Stimulated activated CD4-positive, alpha-beta T cell treated with anti-CD3 and anti-CD28 coated beads, Interleukin-2, amount 100 ng/mL, for 24 hours (primary cell): Measurements from ENCODE around the gene LRP1B.

Source experiments
- DNase-seq, 2 donors: peaks; one replicate each; pipeline ENCODE4 v3.0.0-alpha.2; 2020

Gene LRP1B

GRCh38 chr2:141557329-141558095 lies 573.3 kb downstream of the LRP1B start:
- DNase-seq: no peak

DNA sequence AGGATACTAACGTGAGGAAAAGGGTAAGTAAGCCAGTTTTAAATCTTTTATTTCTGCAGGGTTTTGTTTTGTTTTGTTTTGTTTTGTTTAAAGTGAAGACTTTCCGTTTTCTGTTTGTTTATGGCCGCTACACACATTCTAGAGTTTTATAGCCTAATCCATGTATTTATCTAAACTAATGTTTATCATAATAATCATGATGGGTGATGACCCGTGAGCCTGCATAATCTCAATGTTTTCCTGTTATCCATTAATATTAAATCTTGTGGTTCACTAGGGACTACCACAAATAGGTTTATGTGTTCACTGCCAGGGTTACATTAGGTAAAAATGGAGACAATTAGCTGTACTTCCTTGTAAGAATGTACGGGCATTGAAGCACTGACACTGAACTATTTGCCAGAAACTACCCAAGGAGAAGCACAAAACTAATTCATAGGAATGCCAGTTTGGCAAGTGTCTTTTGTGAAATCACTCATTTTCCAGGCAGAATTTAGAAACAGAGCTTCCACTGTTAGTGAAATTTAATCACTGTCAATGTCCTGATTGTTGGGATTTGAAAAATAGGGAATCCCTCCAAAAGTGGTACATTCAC lies 574.8 kb downstream of the LRP1B start:
- DNase-seq: no peak

GRCh38 chr2:141554810-141555209 lies 576.0 kb downstream of the LRP1B start:
- DNase-seq: no peak

DNA sequence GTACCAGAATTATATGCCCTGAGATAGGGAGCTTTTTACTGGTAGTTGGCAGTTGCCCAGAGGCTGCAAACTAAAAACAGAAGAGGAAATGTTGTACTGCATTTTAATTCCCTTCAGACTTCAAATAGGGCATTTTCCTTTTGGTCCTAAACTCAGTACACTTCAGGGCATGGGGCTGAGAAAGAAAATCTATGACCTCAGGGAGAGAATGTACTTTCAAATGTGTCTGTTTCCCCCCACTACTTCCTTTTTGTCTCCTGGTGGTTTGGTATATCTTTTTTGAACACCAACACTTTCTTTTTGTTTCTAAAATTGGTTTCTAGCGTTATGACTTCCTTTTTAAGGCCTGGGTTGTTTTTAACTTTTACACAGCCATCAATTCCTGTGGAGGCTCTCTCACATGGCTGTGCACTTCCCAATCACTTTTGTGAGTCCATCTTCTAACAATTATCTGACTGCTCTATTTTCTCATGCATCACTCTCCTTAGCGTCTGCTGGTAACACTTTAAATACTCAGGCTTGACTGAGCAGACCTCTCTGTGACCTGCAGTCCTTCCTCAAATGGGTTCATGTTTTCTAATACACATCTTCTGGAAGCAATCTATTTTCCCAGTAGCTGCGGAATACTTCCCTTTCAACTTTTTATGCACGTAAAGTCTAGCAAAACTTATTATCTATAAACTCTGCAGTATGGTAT lies 596.0 kb downstream of the LRP1B start:
- DNase-seq: no peak

DNA sequence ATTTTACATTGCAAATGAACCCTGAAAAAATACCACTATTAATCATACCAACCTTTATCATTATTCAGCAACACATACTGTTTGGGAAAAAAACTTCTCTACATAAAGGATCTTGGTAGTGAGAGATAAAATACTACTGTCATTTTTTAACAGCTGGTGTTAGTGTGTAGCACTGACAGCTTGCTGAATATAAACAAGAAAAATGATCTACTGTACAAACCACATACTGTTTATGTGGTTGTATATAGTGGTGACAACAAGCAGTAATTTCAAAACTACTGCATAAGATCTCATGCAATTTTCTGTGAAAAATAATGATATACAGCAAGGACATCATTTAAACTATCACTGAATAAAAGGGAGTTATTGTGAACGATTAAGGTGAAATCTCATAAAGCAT lies 601.2 kb downstream of the LRP1B start:
- no peak for DNase-seq

GRCh38 chr2:141528990-141529389 lies 601.8 kb downstream of the LRP1B start:
- DNase-seq: no peak

GRCh38 chr2:141526760-141527159 lies 604.1 kb downstream of the LRP1B start:
- no peak for DNase-seq

DNA sequence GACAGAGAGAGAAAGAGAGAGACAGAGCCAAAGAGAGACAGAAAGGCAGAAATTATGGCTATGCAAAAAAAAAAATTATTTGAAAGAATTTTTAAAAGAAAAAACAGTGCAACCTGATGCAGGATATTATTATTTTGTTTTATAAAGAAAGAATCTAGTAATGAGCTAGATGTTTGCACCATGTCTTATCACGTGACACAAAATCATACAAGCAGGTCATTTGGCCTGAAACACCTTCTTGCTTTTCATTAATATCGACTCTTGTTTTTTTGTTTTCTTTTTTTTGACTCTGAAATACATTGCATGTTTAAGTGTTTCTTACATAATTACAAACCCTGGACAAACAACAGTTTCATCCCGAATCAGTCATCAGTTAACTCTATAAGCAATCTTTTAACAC lies 606.0 kb downstream of the LRP1B start:
- DNase-seq: no peak

DNA sequence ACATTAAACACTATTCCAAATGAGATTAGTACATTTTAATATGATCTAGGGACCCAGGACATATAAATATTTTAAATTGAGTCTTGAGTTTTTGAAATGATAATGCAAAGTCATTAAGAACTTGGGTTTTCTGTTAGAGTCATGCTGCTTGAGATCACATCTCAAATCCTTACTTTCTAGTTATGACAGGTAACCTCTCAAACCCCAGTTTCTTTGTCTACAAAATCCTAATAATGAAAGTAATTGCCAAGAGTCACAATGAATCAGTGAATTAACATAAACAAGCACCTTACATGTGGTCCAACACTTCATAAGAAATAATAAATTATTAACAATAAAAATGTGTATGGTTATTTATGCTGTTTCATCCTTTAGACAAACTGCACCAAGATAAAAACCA lies 607.6 kb downstream of the LRP1B start:
- DNase-seq: no peak

- no peak for DNase-seq
These were observed 608.1 kb downstream of the LRP1B start for GRCh38 chr2:141522702-141523101.

DNA sequence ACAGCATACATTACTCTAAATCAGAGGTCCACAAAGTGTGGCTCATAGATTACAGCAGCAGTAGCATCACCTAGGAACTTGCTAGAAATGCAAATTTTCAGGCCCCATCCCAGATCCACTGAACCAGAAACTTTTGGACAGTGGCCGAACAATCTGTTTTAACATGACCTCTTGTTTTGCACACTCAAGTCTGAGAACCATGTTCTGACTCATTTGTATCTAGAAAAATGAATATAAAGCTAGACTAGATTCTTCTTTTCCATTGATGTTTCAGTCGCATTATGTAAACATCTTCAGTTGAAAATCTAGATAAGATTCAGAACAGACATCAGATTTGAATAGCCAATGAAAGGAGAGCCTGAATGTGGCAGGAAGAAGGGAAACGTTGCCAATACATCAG lies 608.8 kb downstream of the LRP1B start:
- no peak for DNase-seq

- DNase-seq: no peak
These were observed 610.9 kb downstream of the LRP1B start for GRCh38 chr2:141519906-141520305.

DNA sequence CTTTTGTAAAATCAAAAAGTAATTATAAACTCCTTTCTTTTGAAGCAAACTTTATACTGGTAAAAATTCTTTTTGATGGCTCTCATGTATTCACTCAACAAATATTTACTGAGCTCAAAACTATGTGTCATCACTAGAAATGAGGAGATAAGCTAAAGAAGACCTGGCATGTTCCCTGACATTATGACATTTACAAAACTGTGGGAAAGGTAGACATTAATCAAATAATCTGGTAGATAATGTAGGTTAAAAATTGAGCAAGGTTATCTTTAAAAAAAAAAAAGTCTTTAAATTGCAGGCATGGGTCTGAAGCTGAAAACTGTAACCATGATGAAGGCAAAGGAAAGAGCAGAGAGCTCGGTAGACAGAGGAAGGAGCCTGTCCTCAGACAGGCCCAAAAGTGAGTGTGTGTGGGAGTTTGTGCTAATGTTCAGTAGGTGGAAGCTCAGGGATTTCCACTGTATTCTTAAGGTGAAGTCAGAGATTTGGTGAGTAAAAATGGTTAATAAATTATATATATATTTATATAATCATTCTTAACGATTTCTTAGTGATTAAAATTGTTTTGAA lies 612.9 kb downstream of the LRP1B start:
- no peak for DNase-seq

DNA sequence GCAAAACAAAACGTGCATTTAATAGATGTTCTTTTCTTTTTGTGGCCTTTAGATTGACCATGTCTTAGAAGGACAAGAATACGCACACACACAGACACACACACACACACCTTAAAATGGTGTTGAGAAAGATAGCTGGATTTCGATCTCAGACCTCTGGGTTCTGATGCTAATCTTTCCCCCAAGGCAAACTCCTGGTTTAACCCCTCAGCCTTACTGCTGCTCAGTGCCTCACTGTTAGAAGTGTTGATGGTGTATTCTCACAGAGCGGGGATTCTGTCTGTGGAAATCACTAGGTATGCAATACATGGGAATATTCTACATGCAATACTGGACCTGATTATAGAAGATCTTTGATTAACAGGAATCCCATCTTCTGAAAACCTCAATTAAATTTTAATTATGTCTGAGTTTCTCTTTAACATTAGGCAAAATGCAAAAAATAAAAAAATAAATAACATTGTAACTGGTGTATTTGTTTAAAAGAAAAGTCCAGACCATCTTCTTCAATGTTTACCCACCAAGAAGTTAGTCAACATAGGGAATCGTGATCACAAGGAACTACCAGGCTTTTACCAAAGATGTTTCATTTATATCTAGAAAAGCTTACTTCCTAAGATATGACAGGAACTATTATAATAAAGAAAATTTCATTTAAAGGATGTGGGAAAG lies 613.5 kb downstream of the LRP1B start:
- DNase-seq: no peak

DNA sequence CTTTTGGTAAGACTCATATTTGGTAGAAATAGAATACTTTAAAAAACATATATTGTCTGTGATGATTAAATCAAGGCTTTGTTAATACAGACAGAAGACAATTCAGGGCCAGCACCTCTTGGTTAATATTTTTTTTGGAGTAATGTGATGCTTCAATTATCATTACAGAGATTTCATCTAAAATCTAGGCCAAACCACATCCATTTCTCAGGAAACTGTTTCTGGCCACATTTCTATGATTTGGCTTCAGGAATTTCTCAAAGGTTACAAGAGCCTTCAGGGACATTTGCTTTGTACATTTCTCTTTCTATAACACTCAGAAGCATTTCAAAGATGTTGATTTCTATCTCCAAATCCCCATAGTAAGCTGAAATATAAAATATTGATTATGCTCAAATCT lies 614.9 kb downstream of the LRP1B start:
- no peak for DNase-seq

DNA sequence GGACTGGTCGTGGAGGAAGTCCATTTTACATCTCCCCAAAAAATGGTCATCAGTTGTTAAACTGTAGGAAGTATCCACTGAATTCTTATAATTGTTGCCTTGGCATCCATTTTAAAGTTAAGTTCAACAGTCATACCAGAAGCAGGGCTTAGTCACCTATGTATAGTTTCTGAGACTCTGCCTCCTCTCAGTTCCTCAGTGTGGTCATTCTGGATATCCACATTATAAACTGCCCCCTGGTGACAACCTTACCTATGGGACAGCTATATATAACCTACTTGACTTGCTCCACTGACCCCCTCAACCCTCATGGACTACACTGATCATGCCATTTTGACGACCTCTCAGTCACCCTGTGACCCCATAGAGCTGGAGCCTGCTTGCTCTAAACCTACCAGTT lies 617.0 kb downstream of the LRP1B start:
- no peak for DNase-seq

- no peak for DNase-seq
These were observed 621.8 kb downstream of the LRP1B start for GRCh38 chr2:141508806-141509595.

DNA sequence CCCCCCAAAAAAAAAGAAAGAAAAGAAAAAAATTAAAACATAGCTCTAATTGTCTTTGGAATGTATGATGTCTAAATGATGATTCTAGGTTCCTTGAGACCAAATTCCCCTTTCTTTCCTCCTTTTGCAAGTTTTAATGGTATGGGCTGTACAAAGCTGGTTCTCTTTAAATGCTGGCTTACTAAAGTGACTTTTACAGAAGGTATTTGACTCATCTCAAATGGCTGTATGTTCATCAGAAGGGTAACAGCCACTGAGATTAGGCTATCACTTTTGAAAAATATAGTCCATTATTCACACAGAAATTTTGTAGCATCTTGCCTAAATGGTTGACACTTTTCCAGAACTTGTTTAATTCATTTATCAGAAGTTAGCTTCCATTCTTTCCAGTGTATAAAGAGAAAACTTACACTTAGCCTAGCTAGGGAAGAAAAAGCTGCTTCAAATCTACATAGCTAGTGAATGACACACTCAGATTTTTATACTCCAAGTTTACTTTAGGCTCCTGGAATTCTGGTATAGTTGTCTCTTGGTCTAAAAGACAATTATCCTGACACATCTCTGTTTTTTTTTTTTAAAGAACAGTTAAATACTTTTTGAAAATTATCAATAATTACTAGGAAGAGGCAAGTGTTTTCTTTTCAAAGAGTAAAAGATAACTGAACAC lies 622.6 kb downstream of the LRP1B start:
- no peak for DNase-seq

GRCh38 chr2:141506135-141506534 lies 624.7 kb downstream of the LRP1B start:
- no peak for DNase-seq

DNA sequence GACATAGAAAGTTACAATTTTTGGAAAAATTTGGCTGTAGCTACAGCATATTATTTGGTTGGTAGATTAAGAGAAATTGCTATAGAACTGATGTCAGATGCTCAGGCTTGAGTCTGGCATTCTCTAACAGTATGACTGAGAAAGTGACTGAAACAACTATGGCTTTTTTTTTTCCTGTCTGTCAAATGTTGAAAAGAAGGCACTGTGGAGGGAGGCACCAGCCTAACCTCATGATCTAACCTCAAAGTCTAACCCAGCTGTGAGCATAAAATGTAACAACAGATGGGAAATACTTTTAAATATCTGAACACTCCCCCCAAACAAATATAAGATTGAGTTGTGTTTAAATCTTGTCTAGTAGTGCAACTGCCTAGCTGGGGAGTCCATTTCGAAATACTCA lies 629.1 kb downstream of the LRP1B start:
- no peak for DNase-seq

- DNase-seq: no peak
These were observed 631.7 kb downstream of the LRP1B start for GRCh38 chr2:141499123-141499522.

DNA sequence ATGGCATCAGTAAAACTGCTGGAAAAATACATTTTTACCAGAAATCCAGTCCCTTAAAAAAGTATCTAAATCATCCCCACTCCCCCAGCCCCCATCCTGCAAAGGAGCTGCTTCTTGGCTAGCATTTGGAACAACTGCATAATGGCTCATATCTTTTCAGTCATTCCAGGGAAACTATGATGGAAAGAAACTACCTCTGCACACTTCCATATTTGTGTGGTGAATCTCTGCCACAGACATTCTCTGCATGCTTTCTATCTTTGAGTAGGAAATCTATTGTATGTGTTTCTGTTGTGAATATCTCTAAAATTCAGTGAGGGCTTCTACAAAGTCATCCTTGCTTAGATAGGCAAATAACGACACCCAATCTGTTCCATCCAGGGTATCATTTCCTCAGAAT lies 632.3 kb downstream of the LRP1B start:
- DNase-seq: no peak
